ENCODE results near the gene HERPUD2.

DNA sequence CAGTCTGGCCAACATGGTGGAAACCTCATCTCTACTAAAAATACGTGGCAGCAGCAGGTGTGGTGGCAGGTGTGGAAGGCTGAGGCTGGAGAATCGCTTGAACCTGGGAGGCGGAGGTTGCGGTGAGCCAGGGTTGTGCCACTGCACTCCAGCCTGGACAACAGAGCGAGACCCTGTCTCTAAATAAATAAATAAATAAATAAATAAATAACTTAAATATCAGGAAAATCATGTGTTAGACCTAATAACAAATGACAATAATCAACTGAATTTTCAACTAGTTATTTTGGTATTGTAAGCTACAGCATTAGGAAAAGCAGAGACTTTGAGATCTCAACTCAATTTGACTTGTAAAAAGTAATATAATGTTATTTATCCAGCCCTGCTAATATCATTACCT lies 9.2 kb downstream of the HERPUD2 start:
- TF ChIP-seq POLR2A (IDR thresholded peaks at IDR 0.05; ENCODE audit: control extremely low read depth in 1 of 2, low read depth in 2 of 2, low read length in 2 of 2) (no peak), TCF12 (IDR thresholded peaks at IDR 0.05; ENCODE audit: low read depth, low read length) (no peak), JUN (IDR thresholded peaks at IDR 0.05; ENCODE audit: low read depth, low read length) (no peak), CREB1 (IDR thresholded peaks at IDR 0.05) (no peak)
- TF ChIP-seq, protein P1, sequence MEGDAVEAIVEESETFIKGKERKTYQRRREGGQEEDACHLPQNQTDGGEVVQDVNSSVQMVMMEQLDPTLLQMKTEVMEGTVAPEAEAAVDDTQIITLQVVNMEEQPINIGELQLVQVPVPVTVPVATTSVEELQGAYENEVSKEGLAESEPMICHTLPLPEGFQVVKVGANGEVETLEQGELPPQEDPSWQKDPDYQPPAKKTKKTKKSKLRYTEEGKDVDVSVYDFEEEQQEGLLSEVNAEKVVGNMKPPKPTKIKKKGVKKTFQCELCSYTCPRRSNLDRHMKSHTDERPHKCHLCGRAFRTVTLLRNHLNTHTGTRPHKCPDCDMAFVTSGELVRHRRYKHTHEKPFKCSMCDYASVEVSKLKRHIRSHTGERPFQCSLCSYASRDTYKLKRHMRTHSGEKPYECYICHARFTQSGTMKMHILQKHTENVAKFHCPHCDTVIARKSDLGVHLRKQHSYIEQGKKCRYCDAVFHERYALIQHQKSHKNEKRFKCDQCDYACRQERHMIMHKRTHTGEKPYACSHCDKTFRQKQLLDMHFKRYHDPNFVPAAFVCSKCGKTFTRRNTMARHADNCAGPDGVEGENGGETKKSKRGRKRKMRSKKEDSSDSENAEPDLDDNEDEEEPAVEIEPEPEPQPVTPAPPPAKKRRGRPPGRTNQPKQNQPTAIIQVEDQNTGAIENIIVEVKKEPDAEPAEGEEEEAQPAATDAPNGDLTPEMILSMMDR (IDR thresholded peaks at IDR 0.05; ENCODE audit: control extremely low read depth in 1 of 3, insufficient read depth in 1 of 3, low read depth in 1 of 3, low read length in 3 of 3) = no peak
- TF ChIP-seq, protein P2, sequence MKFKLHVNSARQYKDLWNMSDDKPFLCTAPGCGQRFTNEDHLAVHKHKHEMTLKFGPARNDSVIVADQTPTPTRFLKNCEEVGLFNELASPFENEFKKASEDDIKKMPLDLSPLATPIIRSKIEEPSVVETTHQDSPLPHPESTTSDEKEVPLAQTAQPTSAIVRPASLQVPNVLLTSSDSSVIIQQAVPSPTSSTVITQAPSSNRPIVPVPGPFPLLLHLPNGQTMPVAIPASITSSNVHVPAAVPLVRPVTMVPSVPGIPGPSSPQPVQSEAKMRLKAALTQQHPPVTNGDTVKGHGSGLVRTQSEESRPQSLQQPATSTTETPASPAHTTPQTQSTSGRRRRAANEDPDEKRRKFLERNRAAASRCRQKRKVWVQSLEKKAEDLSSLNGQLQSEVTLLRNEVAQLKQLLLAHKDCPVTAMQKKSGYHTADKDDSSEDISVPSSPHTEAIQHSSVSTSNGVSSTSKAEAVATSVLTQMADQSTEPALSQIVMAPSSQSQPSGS (IDR thresholded peaks at IDR 0.05; ENCODE audit: low read length) = no peak
- TF ChIP-seq, protein P3, sequence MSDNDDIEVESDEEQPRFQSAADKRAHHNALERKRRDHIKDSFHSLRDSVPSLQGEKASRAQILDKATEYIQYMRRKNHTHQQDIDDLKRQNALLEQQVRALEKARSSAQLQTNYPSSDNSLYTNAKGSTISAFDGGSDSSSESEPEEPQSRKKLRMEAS (IDR thresholded peaks at IDR 0.05) = no peak
- TF ChIP-seq, protein P4, sequence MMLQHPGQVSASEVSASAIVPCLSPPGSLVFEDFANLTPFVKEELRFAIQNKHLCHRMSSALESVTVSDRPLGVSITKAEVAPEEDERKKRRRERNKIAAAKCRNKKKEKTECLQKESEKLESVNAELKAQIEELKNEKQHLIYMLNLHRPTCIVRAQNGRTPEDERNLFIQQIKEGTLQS (IDR thresholded peaks at IDR 0.05; ENCODE audit: insufficient read depth, low read depth, low read length) = no peak

Data from H1 (cell line).